Astrocyte (in vitro differentiated cells and primary cell): ENCODE data around the gene HOXD9. TPM values are rescaled to one million over a fixed set of nuclear protein-coding genes. Genes with fewer than 3 reads are reported as not detected.

Experiments
- DNase-seq: peaks from one replicate; pipeline ENCODE4 v3.0.0-alpha.2; 2010; ENCODE audit warnings: low read depth
- FAIRE-seq: peaks from 2 replicates; lab custom pipeline; 2011; peaks lifted over from hg19 to GRCh38; lab: Jason Lieb, UNC
- H2AFZ ChIP-seq: 2 replicates; pipeline ENCODE4 v1.6.0; 2012; ENCODE audit warnings: low read depth, low read length, inconsistent platforms
- H3K27ac ChIP-seq: 2 replicates; pipeline ENCODE4 v1.5.1; 2011; ENCODE audit warnings: low read depth, low read length, inconsistent platforms
- H3K27me3 ChIP-seq: 2 replicates; pipeline ENCODE4 v1.6.0; 2011; ENCODE audit warnings: low read length, inconsistent platforms; ENCODE audit not compliant: insufficient read depth
- H3K36me3 ChIP-seq: 2 replicates; pipeline ENCODE4 v1.5.1; 2011; ENCODE audit warnings: low read length, inconsistent platforms; ENCODE audit not compliant: insufficient read depth
- H3K4me1 ChIP-seq: 2 replicates; pipeline ENCODE4 v1.5.1; 2011; ENCODE audit warnings: low read length, inconsistent platforms; ENCODE audit not compliant: insufficient read depth
- H3K4me2 ChIP-seq: 2 replicates; pipeline ENCODE4 v1.6.0; 2012; ENCODE audit warnings: low read length, inconsistent platforms
- H3K4me3 ChIP-seq: 2 replicates; pipeline ENCODE4 v1.5.1; 2011; ENCODE audit warnings: low read depth, mild to moderate bottlenecking, low read length, inconsistent platforms; ENCODE audit not compliant: insufficient read depth
- H3K79me2 ChIP-seq: 2 replicates; pipeline ENCODE4 v1.6.0; 2012; ENCODE audit warnings: mild to moderate bottlenecking, low read length, inconsistent platforms; ENCODE audit not compliant: insufficient read depth
- H3K9ac ChIP-seq: 2 replicates; pipeline ENCODE4 v1.6.0; 2012; ENCODE audit warnings: mild to moderate bottlenecking, low read length, inconsistent platforms
- H3K9me3 ChIP-seq: 2 replicates; pipeline ENCODE4 v1.5.1; 2012; ENCODE audit warnings: low read depth, mild to moderate bottlenecking, low read length, inconsistent platforms; ENCODE audit not compliant: insufficient read depth
- H4K20me1 ChIP-seq: 2 replicates; pipeline ENCODE4 v1.6.0; 2012; ENCODE audit warnings: low read length, inconsistent platforms; ENCODE audit not compliant: insufficient read depth
- H3K27ac Mint-ChIP-seq: one replicate; pipeline ENCODE4 v1.8.0; 2021; ENCODE audit warnings: mild to moderate bottlenecking, mixed read lengths; ENCODE audit not compliant: unreplicated experiment
- H3K27me3 Mint-ChIP-seq: one replicate; pipeline ENCODE4 v1.8.0; 2021; ENCODE audit warnings: low read depth, mixed read lengths; ENCODE audit not compliant: unreplicated experiment
- H3K36me3 Mint-ChIP-seq: one replicate; pipeline ENCODE4 v1.8.0; 2021; ENCODE audit warnings: low read depth, mixed read lengths; ENCODE audit not compliant: unreplicated experiment
- H3K4me1 Mint-ChIP-seq: one replicate; pipeline ENCODE4 v1.8.0; 2021; ENCODE audit warnings: low read depth, mixed read lengths; ENCODE audit not compliant: unreplicated experiment
- H3K4me3 Mint-ChIP-seq: one replicate; pipeline ENCODE4 v1.8.0; 2021; ENCODE audit warnings: mild to moderate bottlenecking, moderate library complexity, mixed read lengths; ENCODE audit not compliant: unreplicated experiment
- H3K9me3 Mint-ChIP-seq: one replicate; pipeline ENCODE4 v1.8.0; 2021; ENCODE audit warnings: mild to moderate bottlenecking, mixed read lengths; ENCODE audit not compliant: unreplicated experiment
- EZH2 ChIP-seq: IDR thresholded peaks from 2 replicates; pipeline ENCODE4 v1.6.1; 2012; ENCODE audit warnings: mild to moderate bottlenecking, low read length, inconsistent platforms; ENCODE audit not compliant: insufficient read depth
- total RNA-seq: library from RNA; stranded (reverse); gene quantifications from 2 replicates; pipeline ENCODE4 v1.2.1, GENCODE V29; 2021
- TF ChIP-seq, protein P1 (sequence below): IDR thresholded peaks from 2 replicates; pipeline ENCODE4 v1.5.1; 2011; ENCODE audit warnings: low read depth, mild to moderate bottlenecking, inconsistent platforms, low read length, moderate library complexity; ENCODE audit not compliant: insufficient read depth

HOXD9 gene
- total RNA-seq, 1 donor from 2014 or later, result not detected

DNA sequence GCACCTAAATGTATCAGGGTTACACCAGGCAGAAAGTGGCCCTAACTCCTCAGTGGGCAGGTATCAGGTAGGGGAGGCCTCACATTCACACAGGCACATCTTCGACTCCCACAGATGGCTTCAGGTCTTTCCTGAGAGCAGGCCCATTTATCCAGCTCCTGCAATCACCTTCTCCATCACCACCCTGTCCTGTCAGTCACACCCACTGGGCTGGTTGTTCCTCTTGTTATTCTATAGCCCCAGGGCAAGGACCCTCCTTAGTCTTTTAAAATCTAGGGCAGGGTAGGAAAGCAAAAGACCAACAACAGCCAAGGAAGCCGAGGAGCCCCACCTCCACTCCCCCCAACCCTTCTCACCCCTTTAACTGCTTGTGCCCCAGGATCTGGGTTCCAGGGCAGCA lies 19.8 kb downstream of the HOXD9 start:
- Histone ChIP-seq H3K79me2 (no peaks in the 10 kb centered on the region), H3K27ac (no peak overlapping the region), H3K4me3 (no peak overlapping the region), H4K20me1 (no peaks in the 10 kb centered on the region), H3K4me1 (peaks cover 8% of the 10 kb centered on the region), H2AFZ (no peak overlapping the region), H3K27me3 (peaks cover 78% of the 10 kb centered on the region), H3K9ac (no peak overlapping the region), H3K36me3 (no peaks in the 10 kb centered on the region), H3K4me2 (no peak overlapping the region), H3K9me3 (peaks cover 6% of the 10 kb centered on the region)
- DNase-seq (no peak), FAIRE-seq (no peak)
- Mint-ChIP-seq H3K4me1 (no peaks in the 10 kb centered on the region), H3K36me3 (peaks cover 2% of the 10 kb centered on the region), H3K27ac (no peak overlapping the region), H3K9me3 (peaks cover 43% of the 10 kb centered on the region), H3K27me3 (peaks cover 94% of the 10 kb centered on the region), H3K4me3 (no peak overlapping the region)
- TF ChIP-seq, protein P1, sequence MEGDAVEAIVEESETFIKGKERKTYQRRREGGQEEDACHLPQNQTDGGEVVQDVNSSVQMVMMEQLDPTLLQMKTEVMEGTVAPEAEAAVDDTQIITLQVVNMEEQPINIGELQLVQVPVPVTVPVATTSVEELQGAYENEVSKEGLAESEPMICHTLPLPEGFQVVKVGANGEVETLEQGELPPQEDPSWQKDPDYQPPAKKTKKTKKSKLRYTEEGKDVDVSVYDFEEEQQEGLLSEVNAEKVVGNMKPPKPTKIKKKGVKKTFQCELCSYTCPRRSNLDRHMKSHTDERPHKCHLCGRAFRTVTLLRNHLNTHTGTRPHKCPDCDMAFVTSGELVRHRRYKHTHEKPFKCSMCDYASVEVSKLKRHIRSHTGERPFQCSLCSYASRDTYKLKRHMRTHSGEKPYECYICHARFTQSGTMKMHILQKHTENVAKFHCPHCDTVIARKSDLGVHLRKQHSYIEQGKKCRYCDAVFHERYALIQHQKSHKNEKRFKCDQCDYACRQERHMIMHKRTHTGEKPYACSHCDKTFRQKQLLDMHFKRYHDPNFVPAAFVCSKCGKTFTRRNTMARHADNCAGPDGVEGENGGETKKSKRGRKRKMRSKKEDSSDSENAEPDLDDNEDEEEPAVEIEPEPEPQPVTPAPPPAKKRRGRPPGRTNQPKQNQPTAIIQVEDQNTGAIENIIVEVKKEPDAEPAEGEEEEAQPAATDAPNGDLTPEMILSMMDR, result no peak
- TF ChIP-seq EZH2, result no peak

DNA sequence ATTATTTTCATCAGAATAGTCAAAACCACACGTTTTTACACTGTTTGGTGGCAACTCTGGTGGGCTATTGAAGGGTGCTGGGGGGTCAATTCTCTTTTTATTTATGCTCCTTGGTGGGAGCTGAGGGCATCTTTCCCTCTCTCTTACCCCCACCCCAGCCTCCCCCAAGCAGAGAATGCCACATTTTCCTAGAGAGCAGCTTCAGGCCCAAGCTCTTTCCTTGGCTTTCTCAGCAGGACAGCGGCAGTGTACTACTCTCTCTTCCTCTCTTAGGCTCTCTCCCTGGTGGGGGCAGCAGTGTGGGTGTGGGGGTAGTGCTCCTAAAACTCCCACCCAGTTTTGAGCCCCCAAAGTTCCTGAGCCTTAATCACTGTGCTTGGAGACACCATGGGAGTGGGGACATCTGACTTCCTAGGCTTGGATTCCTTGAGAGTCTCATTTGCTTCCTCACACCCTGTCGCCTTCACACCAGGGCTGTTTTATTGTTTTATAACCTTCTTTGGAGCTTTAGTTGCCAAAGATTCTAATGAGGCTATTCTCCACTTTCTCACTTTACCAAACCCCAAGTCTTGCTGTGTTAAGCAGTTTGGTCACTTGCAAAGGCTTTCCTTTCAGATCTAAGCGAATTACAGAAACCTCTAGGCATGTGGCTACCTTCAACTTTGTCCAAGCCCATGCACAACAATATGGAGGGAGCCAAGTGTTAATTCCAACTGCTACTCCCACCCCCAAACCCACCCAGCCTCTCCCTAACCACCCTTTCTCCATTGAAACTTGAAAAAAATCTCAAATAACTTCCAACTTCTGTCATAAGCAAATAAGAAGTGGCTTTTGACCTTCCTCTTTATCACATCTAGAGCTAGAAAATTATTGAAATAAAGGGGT lies 22.8 kb downstream of the HOXD9 start:
- Histone ChIP-seq H3K79me2 (no peaks in the 10 kb centered on the region), H3K4me2 (no peak overlapping the region), H3K9me3 (no peaks in the 10 kb centered on the region), H3K9ac (no peak overlapping the region), H3K4me3 (no peak overlapping the region), H3K27ac (no peak overlapping the region), H3K36me3 (no peaks in the 10 kb centered on the region), H3K27me3 (peaks cover 79% of the 10 kb centered on the region), H4K20me1 (no peaks in the 10 kb centered on the region), H3K4me1 (peaks cover 5% of the 10 kb centered on the region), H2AFZ (no peak overlapping the region)
- H3K9me3 Mint-ChIP-seq, result peaks cover 46% of the 10 kb centered on the region
- TF ChIP-seq, protein P1, result no peak
- no peak for TF ChIP-seq EZH2
- FAIRE-seq (no peak), DNase-seq (no peak)
- H3K27ac Mint-ChIP-seq, result no peak overlapping the region
- peaks cover 3% of the 10 kb centered on the region for H3K36me3 Mint-ChIP-seq
- H3K27me3 Mint-ChIP-seq, result peaks cover 94% of the 10 kb centered on the region
- H3K4me1 Mint-ChIP-seq, result no peaks in the 10 kb centered on the region
- H3K4me3 Mint-ChIP-seq, result no peak overlapping the region

DNA sequence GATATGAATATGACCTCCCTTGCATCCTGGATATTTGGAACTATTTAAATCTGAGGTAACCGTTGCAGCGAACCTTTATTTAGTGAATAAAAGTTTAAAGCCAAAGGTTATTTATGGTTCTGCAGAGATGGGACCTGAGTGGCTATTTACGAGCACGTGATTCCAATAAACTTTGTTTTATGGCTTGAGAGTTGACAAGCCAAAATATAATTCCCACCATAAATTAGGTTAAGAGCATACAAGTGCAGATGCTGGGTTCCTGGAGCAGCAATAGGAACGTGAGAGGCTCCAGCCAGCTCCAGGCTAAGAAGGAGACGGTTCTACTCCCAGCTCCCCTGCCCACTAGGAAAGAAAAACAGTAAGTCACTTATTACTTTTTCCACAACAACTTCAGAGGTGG lies 23.6 kb downstream of the HOXD9 start:
- Histone ChIP-seq H4K20me1 (no peaks in the 10 kb centered on the region), H3K9me3 (no peaks in the 10 kb centered on the region), H3K79me2 (no peaks in the 10 kb centered on the region), H3K4me3 (no peak overlapping the region), H3K4me2 (no peak overlapping the region), H3K36me3 (no peaks in the 10 kb centered on the region), H3K4me1 (no peaks in the 10 kb centered on the region), H2AFZ (no peak overlapping the region), H3K27ac (no peak overlapping the region), H3K9ac (no peak overlapping the region), H3K27me3 (peaks cover 79% of the 10 kb centered on the region)
- Mint-ChIP-seq H3K4me3 (no peak overlapping the region), H3K4me1 (no peaks in the 10 kb centered on the region), H3K36me3 (peaks cover 3% of the 10 kb centered on the region), H3K27ac (no peak overlapping the region), H3K27me3 (peaks cover 97% of the 10 kb centered on the region), H3K9me3 (peaks cover 48% of the 10 kb centered on the region)
- no peak for FAIRE-seq
- TF ChIP-seq, protein P1, result no peak
- TF ChIP-seq EZH2, result no peak
- no peak for DNase-seq
